A549 (cell line): ENCODE measurements around the gene OTOG. TPM values are rescaled to one million over a fixed set of nuclear protein-coding genes. Genes with fewer than 3 reads are reported as not detected.

Source experiments
- ATAC-seq, 2 experiments: fragments of 200-7000 bp in 1 of 2; fragments of >200 bp in 1 of 2; cut with Nextera tagmentation in 1 of 2; cut with Tn5 transposase in 1 of 2; 3 replicates each; pipeline versions ENCODE4 v1.8.0 to v1.9.1; 2018 to 2020; ENCODE audit warnings: mild to moderate bottlenecking in 1 of 2, moderate library complexity in 1 of 2
- CTCF ChIA-PET: fragments of 300-600 bp; sonication (Branson Sonifier 250); formaldehyde crosslinking; extraction: SDS; loops from one replicate; lab custom pipeline; 2021; ENCODE audit warnings: antibody characterized with exemption, inconsistent platforms; lab: Yijun Ruan, JAX
- POLR2A ChIA-PET: fragments of 350-600 bp; formaldehyde crosslinking; extraction: SDS; loops from one replicate; lab custom pipeline; 2021; ENCODE audit warnings: antibody characterized with exemption, inconsistent platforms; lab: Yijun Ruan, JAX
- DNase-seq, 2 experiments: peaks; one replicate each; pipeline versions ENCODE4 v3.0.0 to v3.0.0-alpha.2; 2011 to 2016; ENCODE audit warnings: low read depth in 1 of 2, low spot score in 1 of 2
- FAIRE-seq: peaks from 2 replicates; lab custom pipeline; 2011; peaks lifted over from hg19 to GRCh38; lab: Jason Lieb, UNC
- H3K27ac ChIP-seq, 2 experiments: fragments of >200 bp; sonication (Bioruptor Twin); formaldehyde crosslinking; 3 replicates each; pipeline ENCODE4 v1.5.1; 2016 to 2017
- H3K4me1 ChIP-seq: fragments of >200 bp; sonication (Bioruptor Twin); formaldehyde crosslinking; 3 replicates; pipeline ENCODE4 v1.6.1; 2016
- H3K4me2 ChIP-seq: fragments of >200 bp; sonication (Bioruptor Twin); formaldehyde crosslinking; 3 replicates; pipeline ENCODE4 v1.6.1; 2016
- H3K4me3 ChIP-seq: fragments of >200 bp; sonication (Bioruptor Twin); formaldehyde crosslinking; 3 replicates; pipeline ENCODE4 v1.5.1; 2016
- H3K9me3 ChIP-seq: fragments of >200 bp; sonication (Bioruptor Twin); formaldehyde crosslinking; 3 replicates; pipeline ENCODE4 v1.6.1; 2016
- CBX8 ChIP-seq: fragments of 200-600 bp; sonication (generic); IDR thresholded peaks from 2 replicates; pipeline ENCODE4 v1.6.1; 2016
- CEBPB ChIP-seq, 2 experiments: fragments of >200 bp in 1 of 2; sonication (Bioruptor Twin) in 1 of 2; formaldehyde crosslinking in 1 of 2; IDR thresholded peaks; 2 replicates each; pipeline ENCODE4 v1.6.1; 2012 to 2016
- CHD2 ChIP-seq: fragments of 150-350 bp; IDR thresholded peaks from 2 replicates; pipeline ENCODE4 v1.6.1; 2014; ENCODE audit warnings: low read length; ENCODE audit not compliant: partially characterized antibody
- EHF ChIP-seq: fragments of 250-450 bp; sonication (Bioruptor Pico); IDR thresholded peaks from 2 replicates; pipeline ENCODE4 v1.5.0; 2020; ENCODE audit warnings: mild to moderate bottlenecking
- EHMT2 ChIP-seq: fragments of 200-600 bp; sonication (generic); IDR thresholded peaks from 2 replicates; pipeline ENCODE4 v1.6.1; 2016; ENCODE audit warnings: antibody characterized with exemption, low read depth, mild to moderate bottlenecking, moderate library complexity
- ESRRA ChIP-seq: fragments of 150-350 bp; IDR thresholded peaks from 2 replicates; pipeline ENCODE4 v1.6.1; 2014; ENCODE audit warnings: mild to moderate bottlenecking, low read length, borderline replicate concordance
- FOSB ChIP-seq: fragments of 250-450 bp; sonication (Bioruptor Pico); IDR thresholded peaks from 2 replicates; pipeline ENCODE4 v1.5.0; 2020; ENCODE audit warnings: mild to moderate bottlenecking, moderate library complexity
- FOXS1 ChIP-seq: fragments of 250-450 bp; sonication (Bioruptor Pico); IDR thresholded peaks from 2 replicates; pipeline ENCODE4 v1.5.0; 2020; ENCODE audit warnings: mild to moderate bottlenecking, moderate library complexity
- HOXB5 ChIP-seq: fragments of 250-450 bp; sonication (Bioruptor Pico); IDR thresholded peaks from 2 replicates; pipeline ENCODE4 v1.5.0; 2020; ENCODE audit warnings: mild to moderate bottlenecking, moderate library complexity
- JUN ChIP-seq, 2 experiments: fragments of >200 bp; sonication (Bioruptor Twin); formaldehyde crosslinking; IDR thresholded peaks; 2 replicates in 1 of 2; 3 replicates in 1 of 2; pipeline ENCODE4 v1.6.1; 2016 to 2017
- MAFK ChIP-seq: fragments of 450-650 bp; IDR thresholded peaks from 2 replicates; pipeline ENCODE4 v1.6.1; 2014; ENCODE audit not compliant: partially characterized antibody
- NR3C1 ChIP-seq: fragments of >200 bp; sonication (Bioruptor Twin); formaldehyde crosslinking; IDR thresholded peaks from 3 replicates; pipeline ENCODE4 v1.6.1; 2017
- RARB ChIP-seq: fragments of 250-450 bp; sonication (Bioruptor Pico); IDR thresholded peaks from 2 replicates; pipeline ENCODE4 v1.8.0; 2021; ENCODE audit warnings: mild to moderate bottlenecking, moderate library complexity
- RFX5 ChIP-seq: fragments of 450-650 bp; IDR thresholded peaks from 2 replicates; pipeline ENCODE4 v1.7.1; 2014; ENCODE audit warnings: antibody characterized with exemption, mild to moderate bottlenecking, moderate library complexity
- RNF2 ChIP-seq: fragments of 200-600 bp; sonication (generic); IDR thresholded peaks from 2 replicates; pipeline ENCODE4 v1.6.1; 2016; ENCODE audit warnings: low read depth, mild to moderate bottlenecking, antibody characterized with exemption, moderate library complexity, borderline replicate concordance
- SMC3 ChIP-seq: fragments of >200 bp; sonication (Bioruptor Twin); formaldehyde crosslinking; IDR thresholded peaks from 3 replicates; pipeline ENCODE4 v1.6.1; 2018; ENCODE audit warnings: inconsistent platforms
- TFCP2L1 ChIP-seq: fragments of 250-450 bp; sonication (Bioruptor Pico); IDR thresholded peaks from 2 replicates; pipeline ENCODE4 v1.5.0; 2021; ENCODE audit warnings: mild to moderate bottlenecking
- WGBS: methylation state at CpG from one replicate; pipeline ENCODE4 v1.1.6; 2017; ENCODE audit errors: missing lambda C conversion rate; 5-methylcytosine and 5-hydroxymethylcytosine counted together
- polyA plus RNA-seq, 4 experiments: library from polyadenylated mRNA; depleted of rRNA in 3 of 4; stranded (reverse); fragments of >200 nt; fragmentation: RNase III in 1 of 4; extraction: RNeasy Plus Mini Kit Qiagen cat#74134 plus additional on column Dnase treatment in 1 of 4; gene quantifications; 2 replicates in 3 of 4; 3 replicates in 1 of 4; pipeline ENCODE4 v1.2.3, GENCODE V29; 2011 to 2017
- TF ChIP-seq, protein P1 (sequence below): fragments of >200 bp; sonication (Bioruptor Twin); formaldehyde crosslinking; IDR thresholded peaks from 3 replicates; pipeline ENCODE4 v1.5.1; 2016
- TF ChIP-seq, protein P2 (sequence below): fragments of 200-600 bp; sonication (generic); IDR thresholded peaks from 2 replicates; pipeline ENCODE4 v1.6.1; 2016; ENCODE audit warnings: antibody characterized with exemption, mild to moderate bottlenecking, moderate library complexity

The OTOG gene
- polyA plus RNA-seq, 2 of the 4 experiments (the other 2 are of a cell fraction) = not detected

DNA sequence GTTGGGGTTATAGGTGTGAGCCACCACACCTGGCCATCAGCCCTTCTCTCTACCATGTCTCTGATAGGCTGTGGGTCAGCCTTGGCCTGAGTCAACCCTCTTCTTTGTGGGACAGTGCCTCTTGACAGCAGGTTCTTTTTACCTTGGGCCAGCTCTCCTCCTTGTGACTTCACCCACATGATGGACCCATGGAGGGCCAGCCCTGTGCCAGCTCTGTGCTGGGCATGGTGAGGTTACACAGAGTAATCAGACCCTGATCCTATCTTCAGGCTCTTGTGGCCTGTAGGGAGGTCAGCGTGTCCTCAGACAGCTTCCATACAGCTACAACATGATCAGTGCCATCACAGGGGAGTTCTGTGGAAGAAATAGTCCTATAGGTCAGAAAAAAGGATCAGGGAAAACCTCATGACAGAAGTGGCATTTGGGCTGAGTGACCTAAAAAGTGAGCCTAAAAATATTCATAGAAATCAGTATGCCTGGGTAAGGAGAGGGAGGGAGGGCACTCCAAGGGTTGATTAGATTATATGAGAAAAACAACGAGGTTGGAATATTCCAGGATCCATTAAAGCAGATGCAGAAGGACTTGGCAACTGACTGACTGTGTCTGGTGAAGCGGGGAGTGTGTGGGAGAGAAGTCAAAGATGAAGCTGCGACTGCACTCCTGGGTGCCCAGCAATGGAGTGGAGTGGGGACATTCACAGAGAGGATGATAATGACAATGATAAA, 17.1 kb downstream of the OTOG start (continued):
- TF ChIP-seq CHD2 = no peak
- no peak for TF ChIP-seq EHMT2
- no peak for TF ChIP-seq CEBPB (IDR thresholded peaks at IDR 0.05)

DNA sequence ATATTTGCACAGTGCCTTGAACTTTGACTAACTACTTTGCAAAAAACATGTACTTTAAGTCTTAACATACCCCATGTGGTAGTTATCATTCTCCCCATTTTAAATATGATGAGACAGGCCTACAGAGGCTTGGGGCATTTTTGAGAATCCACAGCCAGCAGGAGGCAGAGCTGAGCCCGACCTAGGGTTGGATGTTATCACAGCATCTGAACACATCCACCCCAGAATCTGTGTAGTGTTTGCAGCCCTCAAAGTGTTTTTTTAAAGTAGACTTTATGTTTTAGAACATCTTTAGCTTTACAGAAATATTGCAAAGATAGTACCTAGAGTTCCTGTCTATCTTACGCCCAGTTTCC, 17.6 kb downstream of the OTOG start:
- FAIRE-seq = no peak
- CTCF ChIA-PET = interaction anchor here (0.9 to 1.4 kb wide), 2 partner anchors 11 to 47 kb away, joined by 3 to 5 read pairs; no protein-coding TSS in a partner anchor

DNA sequence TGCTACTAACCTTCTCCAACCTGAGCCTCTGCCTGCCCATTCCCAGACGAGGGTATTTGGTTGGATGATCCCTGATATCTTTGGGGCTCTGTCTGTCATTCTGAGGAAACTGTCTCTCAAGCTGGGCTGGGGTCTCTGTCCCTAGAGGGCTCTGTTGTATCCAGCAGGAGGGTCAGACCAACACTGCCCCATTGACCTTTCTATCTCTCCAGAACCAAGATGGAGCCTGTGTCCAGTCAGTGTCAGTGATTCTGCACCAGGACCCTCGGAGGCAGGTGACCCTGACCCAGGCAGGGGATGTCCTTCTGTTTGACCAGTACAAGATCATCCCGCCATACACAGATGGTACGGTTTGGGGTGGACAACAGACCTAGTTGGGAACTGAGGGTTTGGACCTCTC, 21.9 kb downstream of the OTOG start:
- WGBS = 38% methylated on average over 4 of the region's 4 CpGs
- POLR2A ChIA-PET = no interaction called here
- ATAC-seq (no peak), FAIRE-seq (no peak), DNase-seq (no peak)
- no peak for TF ChIP-seq EHF
- no peak for TF ChIP-seq JUN (IDR thresholded peaks at IDR 0.05)
- TF ChIP-seq SMC3 = no peak
- TF ChIP-seq, protein P1, sequence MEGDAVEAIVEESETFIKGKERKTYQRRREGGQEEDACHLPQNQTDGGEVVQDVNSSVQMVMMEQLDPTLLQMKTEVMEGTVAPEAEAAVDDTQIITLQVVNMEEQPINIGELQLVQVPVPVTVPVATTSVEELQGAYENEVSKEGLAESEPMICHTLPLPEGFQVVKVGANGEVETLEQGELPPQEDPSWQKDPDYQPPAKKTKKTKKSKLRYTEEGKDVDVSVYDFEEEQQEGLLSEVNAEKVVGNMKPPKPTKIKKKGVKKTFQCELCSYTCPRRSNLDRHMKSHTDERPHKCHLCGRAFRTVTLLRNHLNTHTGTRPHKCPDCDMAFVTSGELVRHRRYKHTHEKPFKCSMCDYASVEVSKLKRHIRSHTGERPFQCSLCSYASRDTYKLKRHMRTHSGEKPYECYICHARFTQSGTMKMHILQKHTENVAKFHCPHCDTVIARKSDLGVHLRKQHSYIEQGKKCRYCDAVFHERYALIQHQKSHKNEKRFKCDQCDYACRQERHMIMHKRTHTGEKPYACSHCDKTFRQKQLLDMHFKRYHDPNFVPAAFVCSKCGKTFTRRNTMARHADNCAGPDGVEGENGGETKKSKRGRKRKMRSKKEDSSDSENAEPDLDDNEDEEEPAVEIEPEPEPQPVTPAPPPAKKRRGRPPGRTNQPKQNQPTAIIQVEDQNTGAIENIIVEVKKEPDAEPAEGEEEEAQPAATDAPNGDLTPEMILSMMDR = no peak
- no peak for TF ChIP-seq ESRRA
- no peak for TF ChIP-seq RARB
- no peak for TF ChIP-seq CBX8
- TF ChIP-seq TFCP2L1 (CRISPR knock-in tag) = no peak
- no peak for TF ChIP-seq RNF2
- TF ChIP-seq, protein P2, sequence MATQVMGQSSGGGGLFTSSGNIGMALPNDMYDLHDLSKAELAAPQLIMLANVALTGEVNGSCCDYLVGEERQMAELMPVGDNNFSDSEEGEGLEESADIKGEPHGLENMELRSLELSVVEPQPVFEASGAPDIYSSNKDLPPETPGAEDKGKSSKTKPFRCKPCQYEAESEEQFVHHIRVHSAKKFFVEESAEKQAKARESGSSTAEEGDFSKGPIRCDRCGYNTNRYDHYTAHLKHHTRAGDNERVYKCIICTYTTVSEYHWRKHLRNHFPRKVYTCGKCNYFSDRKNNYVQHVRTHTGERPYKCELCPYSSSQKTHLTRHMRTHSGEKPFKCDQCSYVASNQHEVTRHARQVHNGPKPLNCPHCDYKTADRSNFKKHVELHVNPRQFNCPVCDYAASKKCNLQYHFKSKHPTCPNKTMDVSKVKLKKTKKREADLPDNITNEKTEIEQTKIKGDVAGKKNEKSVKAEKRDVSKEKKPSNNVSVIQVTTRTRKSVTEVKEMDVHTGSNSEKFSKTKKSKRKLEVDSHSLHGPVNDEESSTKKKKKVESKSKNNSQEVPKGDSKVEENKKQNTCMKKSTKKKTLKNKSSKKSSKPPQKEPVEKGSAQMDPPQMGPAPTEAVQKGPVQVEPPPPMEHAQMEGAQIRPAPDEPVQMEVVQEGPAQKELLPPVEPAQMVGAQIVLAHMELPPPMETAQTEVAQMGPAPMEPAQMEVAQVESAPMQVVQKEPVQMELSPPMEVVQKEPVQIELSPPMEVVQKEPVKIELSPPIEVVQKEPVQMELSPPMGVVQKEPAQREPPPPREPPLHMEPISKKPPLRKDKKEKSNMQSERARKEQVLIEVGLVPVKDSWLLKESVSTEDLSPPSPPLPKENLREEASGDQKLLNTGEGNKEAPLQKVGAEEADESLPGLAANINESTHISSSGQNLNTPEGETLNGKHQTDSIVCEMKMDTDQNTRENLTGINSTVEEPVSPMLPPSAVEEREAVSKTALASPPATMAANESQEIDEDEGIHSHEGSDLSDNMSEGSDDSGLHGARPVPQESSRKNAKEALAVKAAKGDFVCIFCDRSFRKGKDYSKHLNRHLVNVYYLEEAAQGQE = no peak
- TF ChIP-seq MAFK = no peak
- no peak for TF ChIP-seq FOSB (CRISPR knock-in tag)
- TF ChIP-seq NR3C1 = no peak
- no peak for TF ChIP-seq FOXS1 (CRISPR knock-in tag)
- H3K4me3 ChIP-seq = no peak overlapping the region
- CTCF ChIA-PET = interaction anchor here (1.5 kb wide), 1 partner anchor 410 kb away, joined by 4 read pairs; no protein-coding TSS in a partner anchor
- no peak overlapping the region for H3K4me2 ChIP-seq
- H3K27ac ChIP-seq = no peak overlapping the region
- no peaks in the 10 kb centered on the region for H3K9me3 ChIP-seq
- H3K4me1 ChIP-seq = no peaks in the 10 kb centered on the region

More for the DNA sequence above, 17.6 kb downstream of the OTOG start:
- DNase-seq = peak in 1 of 2 experiments; percentile 10
- 49% methylated on average over 2 of the region's 2 CpGs for WGBS
- no peak overlapping the region for H3K4me3 ChIP-seq
- TF ChIP-seq MAFK (no peak), CBX8 (no peak), HOXB5 (CRISPR knock-in tag) (no peak), RFX5 (no peak)
- TF ChIP-seq, protein P1 = peak; percentile 21; the same call in 2 of the 3 replicates
- no peaks in the 10 kb centered on the region for H3K4me1 ChIP-seq
- POLR2A ChIA-PET = no interaction called here
- peak in 1 of 2 experiments; percentile 76; a peak in 3 of 6 replicates for ATAC-seq
- no peak overlapping the region for H3K27ac ChIP-seq
- no peaks in the 10 kb centered on the region for H3K9me3 ChIP-seq
- H3K4me2 ChIP-seq = no peak overlapping the region
